NT2/D1 (cell line): ENCODE measurements around the gene OR6S1.

Source experiments
- SUZ12 ChIP-seq: IDR thresholded peaks from 2 replicates; pipeline ENCODE4 v1.6.1; 2011; ENCODE audit not compliant: insufficient read length, insufficient read depth; ENCODE audit errors: extremely low read depth
- YY1 ChIP-seq: IDR thresholded peaks from 2 replicates; pipeline ENCODE4 v1.6.1; 2011; ENCODE audit not compliant: insufficient read length, insufficient read depth

DNA sequence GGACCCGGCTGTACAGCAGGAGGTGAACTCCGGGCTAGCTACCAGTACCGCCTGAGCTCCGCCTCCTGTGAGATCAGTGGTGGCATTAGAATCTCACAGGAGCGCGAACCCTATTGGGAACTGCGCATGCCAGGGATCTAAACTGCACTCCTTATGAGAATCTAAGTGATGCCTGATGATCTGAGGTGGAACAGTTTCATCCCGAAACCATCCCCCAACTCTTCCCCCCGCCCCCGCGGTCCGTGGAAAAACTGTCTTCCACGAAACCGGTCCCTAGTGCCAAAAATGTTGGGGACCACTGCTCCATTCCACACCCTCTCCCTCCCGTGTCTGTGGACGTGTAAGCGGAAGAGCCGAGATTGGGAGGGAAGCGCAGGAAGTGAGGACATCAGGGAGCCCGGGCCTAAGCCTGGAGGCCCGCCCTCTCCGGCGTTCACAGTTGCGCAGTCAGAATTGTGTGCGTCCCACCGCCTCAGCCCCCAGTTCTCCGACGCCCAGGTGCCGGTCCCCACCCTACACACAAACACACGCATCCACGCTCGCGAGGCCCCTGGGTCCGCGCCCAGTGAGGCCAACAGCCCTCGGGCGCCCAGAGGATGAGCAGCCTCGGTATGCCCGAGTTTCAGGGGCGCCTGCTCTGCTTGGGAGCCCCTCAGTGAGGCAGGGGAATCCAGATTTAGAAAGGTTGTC, 41.1 kb upstream of the OR6S1 start:
- TF ChIP-seq SUZ12 (no peak), YY1 (no peak)
